Keratinocyte (primary cell): ENCODE measurements around the gene RSRC2. TPM values are rescaled to one million over a fixed set of nuclear protein-coding genes. Genes with fewer than 3 reads are reported as not detected.

Experiments
- DNase-seq: peaks from one replicate; pipeline ENCODE4 v3.0.0-alpha.2; 2011; ENCODE audit warnings: low read depth, missing footprints, low spot score
- FAIRE-seq: peaks from 2 replicates; lab custom pipeline; 2011; peaks lifted over from hg19 to GRCh38; lab: Jason Lieb, UNC
- H2AFZ ChIP-seq: 2 replicates; pipeline ENCODE4 v1.6.0; 2012; ENCODE audit warnings: low read length, control low read depth, inconsistent platforms; ENCODE audit not compliant: control insufficient read depth
- H3K27ac ChIP-seq: 2 replicates; pipeline ENCODE4 v1.5.1; 2011; ENCODE audit warnings: low read length; ENCODE audit not compliant: control insufficient read depth, insufficient read depth
- H3K27me3 ChIP-seq: 3 replicates; pipeline ENCODE4 v1.6.0; 2011; ENCODE audit warnings: low read length; ENCODE audit not compliant: control insufficient read depth, insufficient read depth; ENCODE audit errors: extremely low read depth
- H3K36me3 ChIP-seq, 2 experiments: 2 replicates in 1 of 2; 3 replicates in 1 of 2; pipeline ENCODE4 v1.5.1; 2011; ENCODE audit warnings: low read length in 2 of 2, mild to moderate bottlenecking in 1 of 2; ENCODE audit not compliant: control insufficient read depth in 2 of 2, insufficient read depth in 2 of 2; ENCODE audit errors: extremely low read depth in 1 of 2
- H3K4me1 ChIP-seq: 3 replicates; pipeline ENCODE4 v1.5.1; 2011; ENCODE audit warnings: low read length; ENCODE audit not compliant: control insufficient read depth, insufficient read depth; ENCODE audit errors: extremely low read depth
- H3K4me2 ChIP-seq: 3 replicates; pipeline ENCODE4 v1.6.0; 2011; ENCODE audit warnings: low read depth, low read length; ENCODE audit not compliant: control insufficient read depth, insufficient read depth; ENCODE audit errors: extremely low read depth
- H3K4me3 ChIP-seq, 3 experiments: fragments of 200-600 bp in 1 of 3; sonication (generic) in 1 of 3; 2 replicates in 2 of 3; 3 replicates in 1 of 3; pipeline ENCODE4 v1.5.1; 2011 to 2016; ENCODE audit warnings: low read length in 3 of 3, mild to moderate bottlenecking in 3 of 3, control low read depth in 2 of 3, inconsistent platforms in 1 of 3, low read depth in 1 of 3, mixed read lengths in 1 of 3, mixed run types in 1 of 3, moderate library complexity in 1 of 3; ENCODE audit not compliant: control insufficient read depth in 2 of 3, insufficient read depth in 2 of 3; ENCODE audit errors: extremely low read depth in 1 of 3
- H3K79me2 ChIP-seq: 2 replicates; pipeline ENCODE4 v1.6.0; 2012; ENCODE audit warnings: low read length; ENCODE audit not compliant: control insufficient read depth, insufficient read depth
- H3K9ac ChIP-seq: 3 replicates; pipeline ENCODE4 v1.6.0; 2011; ENCODE audit warnings: low read length; ENCODE audit not compliant: control insufficient read depth, insufficient read depth; ENCODE audit errors: extremely low read depth
- H3K9me1 ChIP-seq: 3 replicates; pipeline ENCODE4 v1.6.0; 2011; ENCODE audit warnings: low read length; ENCODE audit not compliant: control insufficient read depth, insufficient read depth; ENCODE audit errors: extremely low read depth
- H3K9me3 ChIP-seq: 2 replicates; pipeline ENCODE4 v1.5.1; 2012; ENCODE audit warnings: low read depth, low read length; ENCODE audit not compliant: control insufficient read depth
- H4K20me1 ChIP-seq: 3 replicates; pipeline ENCODE4 v1.6.0; 2011; ENCODE audit warnings: low read length; ENCODE audit not compliant: control insufficient read depth, insufficient read depth; ENCODE audit errors: extremely low read depth
- EZH2 ChIP-seq: IDR thresholded peaks from one replicate; pipeline ENCODE4 v1.6.1; 2012; ENCODE audit warnings: inconsistent platforms, mild to moderate bottlenecking, low read length, moderate library complexity
- dilution Hi-C: fragments of 300-500 bp; cut with MboI; formaldehyde crosslinking; loops from one replicate; pipeline ENCODE4 v1.7.0; 2020; ENCODE audit warnings: low sequenced_read_pairs; ENCODE audit not compliant: extremely low pct_ligation_motif_present
- polyA plus RNA-seq, 5 experiments: library from polyadenylated mRNA; depleted of rRNA in 3 of 5; stranded (reverse) in 3 of 5; stranded (forward) in 1 of 5; unstranded in 1 of 5; fragments of >200 nt; gene quantifications; 1 replicate in 1 of 5; 2 replicates in 3 of 5; 3 replicates in 1 of 5; pipeline versions ENCODE4 v1.2.1 to v1.2.3, GENCODE V29; 2011 to 2012; ENCODE audit warnings: missing spikeins in 2 of 5, low read depth in 1 of 5, low replicate concordance in 1 of 5
- TF ChIP-seq, protein P1 (sequence below), 3 experiments: IDR thresholded peaks in 1 of 3; conservative IDR thresholded peaks in 1 of 3; optimal IDR thresholded peaks in 1 of 3; 2 replicates in 2 of 3; 3 replicates in 1 of 3; pipeline versions ENCODE3 to v1.5.1; 2011; ENCODE audit warnings: low read length in 3 of 3, mild to moderate bottlenecking in 3 of 3, moderate library complexity in 2 of 3, control low read depth in 1 of 3, inconsistent platforms in 1 of 3; ENCODE audit not compliant: insufficient read depth in 2 of 3; ENCODE audit errors: extremely low read depth in 1 of 3

The RSRC2 gene
- polyA plus RNA-seq, 1 donor (not counting 4 experiments of a cell fraction or from before 2014, with no cell fraction given): 45.6 TPM

DNA sequence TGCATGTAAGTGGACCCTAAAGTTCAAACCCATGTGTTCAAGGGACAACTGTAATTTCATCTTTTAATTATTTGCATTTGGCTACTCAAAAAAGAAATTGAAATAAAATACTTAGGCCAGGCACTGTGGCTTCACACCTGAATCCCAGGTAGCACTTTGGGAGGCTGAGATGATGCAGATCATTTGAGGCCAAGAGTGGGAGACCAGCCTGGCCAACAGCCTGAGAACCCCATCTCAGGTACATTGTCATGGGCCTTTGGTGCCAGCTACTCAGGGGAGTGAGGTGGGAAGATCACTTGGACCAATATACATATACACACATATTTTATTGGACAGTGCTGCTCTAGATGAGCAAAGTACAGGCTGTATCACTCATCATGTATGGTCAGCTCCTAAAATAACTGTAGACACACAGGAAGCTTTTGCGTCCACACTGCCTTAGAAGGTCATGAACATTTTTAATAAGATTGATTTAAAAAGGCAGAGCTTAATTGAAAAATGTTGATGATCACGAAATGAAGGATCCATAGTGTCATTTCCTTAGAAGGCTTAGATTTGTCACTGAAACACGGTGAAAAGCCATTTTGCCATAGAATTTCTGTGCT lies 23.5 kb downstream of the RSRC2 start:
- Histone ChIP-seq H3K27me3 (no peaks in the 10 kb centered on the region), H3K4me3 (no peak overlapping the region), H3K79me2 (peaks cover 20% of the 10 kb centered on the region), H3K4me1 (peaks cover 10% of the 10 kb centered on the region), H3K9me1 (no peaks in the 10 kb centered on the region), H3K27ac (no peak overlapping the region), H2AFZ (no peak overlapping the region), H3K36me3 (peaks cover 13 to 36% of the 10 kb centered on the region in 2 experiments), H3K4me2 (no peak overlapping the region), H3K9ac (no peak overlapping the region), H4K20me1 (peaks cover 4% of the 10 kb centered on the region), H3K9me3 (no peaks in the 10 kb centered on the region)
- FAIRE-seq (no peak), DNase-seq (no peak)
- TF ChIP-seq EZH2: no peak
- TF ChIP-seq, protein P1, sequence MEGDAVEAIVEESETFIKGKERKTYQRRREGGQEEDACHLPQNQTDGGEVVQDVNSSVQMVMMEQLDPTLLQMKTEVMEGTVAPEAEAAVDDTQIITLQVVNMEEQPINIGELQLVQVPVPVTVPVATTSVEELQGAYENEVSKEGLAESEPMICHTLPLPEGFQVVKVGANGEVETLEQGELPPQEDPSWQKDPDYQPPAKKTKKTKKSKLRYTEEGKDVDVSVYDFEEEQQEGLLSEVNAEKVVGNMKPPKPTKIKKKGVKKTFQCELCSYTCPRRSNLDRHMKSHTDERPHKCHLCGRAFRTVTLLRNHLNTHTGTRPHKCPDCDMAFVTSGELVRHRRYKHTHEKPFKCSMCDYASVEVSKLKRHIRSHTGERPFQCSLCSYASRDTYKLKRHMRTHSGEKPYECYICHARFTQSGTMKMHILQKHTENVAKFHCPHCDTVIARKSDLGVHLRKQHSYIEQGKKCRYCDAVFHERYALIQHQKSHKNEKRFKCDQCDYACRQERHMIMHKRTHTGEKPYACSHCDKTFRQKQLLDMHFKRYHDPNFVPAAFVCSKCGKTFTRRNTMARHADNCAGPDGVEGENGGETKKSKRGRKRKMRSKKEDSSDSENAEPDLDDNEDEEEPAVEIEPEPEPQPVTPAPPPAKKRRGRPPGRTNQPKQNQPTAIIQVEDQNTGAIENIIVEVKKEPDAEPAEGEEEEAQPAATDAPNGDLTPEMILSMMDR (optimal IDR thresholded peaks at IDR 0.05 in 1 of 3, IDR thresholded peaks at IDR 0.05 in 1 of 3, conservative IDR thresholded peaks at IDR 0.05 in 1 of 3; ENCODE audit: extremely low read depth in 1 of 3, insufficient read depth in 2 of 3, low read length in 3 of 3): no peak
- dilution Hi-C loops: no loop called here

DNA sequence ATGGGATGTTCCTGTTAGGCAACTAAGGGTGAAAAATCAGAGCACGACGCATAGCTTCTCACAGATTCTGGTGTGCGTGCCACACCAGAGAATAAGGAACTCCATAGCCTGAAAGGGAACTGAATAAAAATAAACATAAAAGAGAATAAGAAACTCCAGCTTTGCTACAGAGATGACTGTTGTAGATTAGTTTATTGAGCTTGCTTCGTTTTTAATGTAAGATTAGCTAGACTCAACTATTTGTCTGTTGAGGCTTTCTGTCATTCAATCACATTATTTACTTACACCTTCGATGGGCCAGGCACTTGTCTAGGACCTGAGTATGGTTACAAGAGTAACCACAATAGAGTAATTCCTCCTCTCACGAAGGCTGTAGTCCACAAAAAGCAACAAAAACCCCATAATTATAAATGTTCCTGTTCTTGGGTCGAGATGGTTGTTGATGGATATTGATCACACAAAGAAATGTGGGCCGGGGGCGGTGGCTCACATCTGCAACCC lies 25.2 kb downstream of the RSRC2 start:
- H3K4me2 ChIP-seq: peak overlapping the region; percentile 57
- dilution Hi-C loops: no loop called here

More for the DNA sequence above, 25.2 kb downstream of the RSRC2 start:
- Histone ChIP-seq H3K27me3 (no peaks in the 10 kb centered on the region), H3K4me1 (peaks cover 10% of the 10 kb centered on the region), H4K20me1 (no peaks in the 10 kb centered on the region), H3K9me1 (no peaks in the 10 kb centered on the region), H2AFZ (no peak overlapping the region), H3K4me3 (no peak overlapping the region), H3K27ac (peak overlapping the region; percentile 15), H3K9ac (no peak overlapping the region), H3K79me2 (peaks cover 31% of the 10 kb centered on the region), H3K36me3 (peaks cover 7 to 21% of the 10 kb centered on the region in 2 experiments), H3K9me3 (no peaks in the 10 kb centered on the region)
- FAIRE-seq: no peak
- TF ChIP-seq, protein P1 (optimal IDR thresholded peaks at IDR 0.05 in 1 of 3, IDR thresholded peaks at IDR 0.05 in 1 of 3, conservative IDR thresholded peaks at IDR 0.05 in 1 of 3; ENCODE audit: extremely low read depth in 1 of 3, insufficient read depth in 2 of 3, low read length in 3 of 3): no peak
- TF ChIP-seq EZH2: no peak
- DNase-seq: no peak
